Measurements from ENCODE around the gene SASH1. TPM values are rescaled to one million over a fixed set of nuclear protein-coding genes. Genes with fewer than 3 reads are reported as not detected.

SASH1 gene
- total and polyA plus RNA-seq, 2 donors (not counting 3 experiments of a cell fraction or from before 2014, with no cell fraction given) = 18.5 to 103 TPM

DNA sequence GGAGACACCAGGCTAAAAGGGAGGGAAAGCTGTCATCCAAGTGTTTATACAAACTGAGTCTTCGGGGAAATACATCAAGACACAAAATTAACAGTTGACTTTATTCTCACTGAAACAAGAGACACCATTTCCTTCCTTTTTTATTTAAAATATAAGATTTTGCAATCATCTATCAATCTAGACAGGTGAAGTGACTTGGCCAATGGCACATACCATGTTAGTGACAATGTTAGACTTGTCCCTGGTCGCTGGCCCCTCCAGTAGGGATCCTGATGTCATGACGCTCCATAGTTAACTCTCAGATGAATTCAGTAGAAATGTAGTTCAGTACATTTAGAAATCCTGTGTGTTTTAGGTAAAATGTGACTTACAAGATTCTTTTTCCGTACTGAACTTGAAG lies 2.9 kb downstream of the SASH1 start:
- BruUV-seq (replicated peaks) = no TSS peak
- CTCF ChIA-PET = interaction anchor here (0.8 to 5.1 kb wide), 9 partner anchors 15 to 839 kb away, joined by 3 to 36 read pairs (median 6); no protein-coding TSS in a partner anchor
- Histone ChIP-seq H3K9ac (replicated peaks; ENCODE audit: extremely low read depth, insufficient read depth, low read length) (peak overlapping the region; percentile 93), H3K4me3 (replicated peaks in 1 of 3; ENCODE audit: insufficient read depth in 1 of 3, low read depth in 1 of 3, low read length in 3 of 3) (peak overlapping the region; percentile 30 to 69 (median 58)), H3K27me3 (ENCODE audit: control insufficient read depth in 2 of 2, insufficient read depth in 2 of 2, low read length in 2 of 2) (no peaks in the 10 kb centered on the region), H2AFZ (ENCODE audit: low read depth, low read length) (no peak overlapping the region), H3K4me1 (ENCODE audit: control insufficient read depth, extremely low read depth, insufficient read depth, low read length) (peaks cover 57% of the 10 kb centered on the region), H3K9me3 (replicated peaks; ENCODE audit: control insufficient read depth, insufficient read depth, low read length) (no peaks in the 10 kb centered on the region), H3K9me1 (replicated peaks; ENCODE audit: control insufficient read depth, extremely low read depth, insufficient read depth, low read length) (no peaks in the 10 kb centered on the region), H3K36me3 (ENCODE audit: control insufficient read depth in 2 of 2, extremely low read depth in 1 of 2, insufficient read depth in 2 of 2, low read length in 2 of 2) (no peaks in the 10 kb centered on the region), H3K27ac (ENCODE audit: insufficient read depth, low read depth, low read length) (peak overlapping the region; percentile 94), H4K20me1 (replicated peaks; ENCODE audit: control insufficient read depth, extremely low read depth, insufficient read depth, low read length) (no peaks in the 10 kb centered on the region), H3K79me2 (ENCODE audit: control insufficient read depth, insufficient read depth, low read length) (peaks cover 98% of the 10 kb centered on the region), H3K4me2 (ENCODE audit: insufficient read depth, low read length) (peak overlapping the region; percentile 99)
- DNase-seq (ENCODE audit: low read depth, low spot score) = no peak
- TF ChIP-seq POLR2AphosphoS5 (IDR thresholded peaks at IDR 0.05; ENCODE audit: insufficient read depth, low read depth, low read length) (no peak), GATA2 (IDR thresholded peaks at IDR 0.05; ENCODE audit: insufficient read depth, insufficient read length, low read depth, low read length) (no peak), CTCF (IDR thresholded peaks at IDR 0.05; ENCODE audit: extremely low read depth in 1 of 2, insufficient read depth in 1 of 2, low read depth in 1 of 2, low read length in 2 of 2) (no peak), JUN (IDR thresholded peaks at IDR 0.05; ENCODE audit: borderline replicate concordance, insufficient read depth, insufficient read length, low read depth) (no peak), FOS (IDR thresholded peaks at IDR 0.05; ENCODE audit: borderline replicate concordance, insufficient read depth, low read length) (no peak), POLR2A (IDR thresholded peaks at IDR 0.05; ENCODE audit: low read depth, low read length) (no peak), MAX (IDR thresholded peaks at IDR 0.05; ENCODE audit: insufficient read depth, insufficient read length) (no peak), EZH2 (IDR thresholded peaks at IDR 0.05; ENCODE audit: borderline replicate concordance, low read depth, low read length, severe bottlenecking) (no peak), MYC (IDR thresholded peaks at IDR 0.05; ENCODE audit: low read depth, low read length) (no peak)
- POLR2A ChIA-PET = interaction anchor here (0.9 to 1.9 kb wide), 2 partner anchors 18 to 53 kb away, joined by 3 to 6 read pairs; no protein-coding TSS in a partner anchor
- dilution Hi-C loops (cut with MboI; ENCODE audit: extremely low pct_ligation_motif_present, low sequenced_read_pairs) = no loop called here
- no peak for FAIRE-seq
- intact Hi-C loops (cut with micrococcal nuclease) = loop anchor here (1.0 kb wide), 1 partner anchor 8 kb away; no protein-coding TSS in a partner anchor

All from endothelial cell of umbilical vein (primary cell).